ENCODE results near the gene TSNAXIP1. TPM values are rescaled to one million over a fixed set of nuclear protein-coding genes. Genes with fewer than 3 reads are reported as not detected.

Gene TSNAXIP1
- total RNA-seq, 1 donor from 2014 or later = 6.6 TPM

DNA sequence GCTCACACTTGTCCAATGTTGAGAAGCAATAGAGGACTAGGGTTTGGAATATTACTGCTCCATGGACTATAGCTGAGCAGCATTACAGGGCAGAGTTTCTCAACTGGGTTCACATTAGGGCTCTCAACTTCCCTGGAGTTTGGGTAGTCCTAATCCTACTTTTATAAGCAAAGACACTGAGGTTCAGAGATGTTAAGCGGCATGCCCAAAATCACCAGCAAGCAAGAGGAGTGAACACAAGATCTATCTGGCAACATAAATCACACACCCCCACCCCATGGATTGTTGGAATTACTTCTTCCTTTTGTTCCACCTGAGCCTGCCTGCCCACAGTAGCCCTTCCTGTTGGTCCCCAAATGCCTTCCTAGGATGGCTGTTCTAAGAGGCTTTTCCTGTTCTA, 5.2 kb downstream of the TSNAXIP1 start:
- no peak for DNase-seq (ENCODE audit: low read depth, low spot score)
- H3K4me3 Mint-ChIP-seq = no peak overlapping the region
- H3K27me3 Mint-ChIP-seq (ENCODE audit: low read depth) = no peaks in the 10 kb centered on the region
- H3K27ac Mint-ChIP-seq (ENCODE audit: unreplicated experiment) = no peak overlapping the region
- TF ChIP-seq, protein P1, sequence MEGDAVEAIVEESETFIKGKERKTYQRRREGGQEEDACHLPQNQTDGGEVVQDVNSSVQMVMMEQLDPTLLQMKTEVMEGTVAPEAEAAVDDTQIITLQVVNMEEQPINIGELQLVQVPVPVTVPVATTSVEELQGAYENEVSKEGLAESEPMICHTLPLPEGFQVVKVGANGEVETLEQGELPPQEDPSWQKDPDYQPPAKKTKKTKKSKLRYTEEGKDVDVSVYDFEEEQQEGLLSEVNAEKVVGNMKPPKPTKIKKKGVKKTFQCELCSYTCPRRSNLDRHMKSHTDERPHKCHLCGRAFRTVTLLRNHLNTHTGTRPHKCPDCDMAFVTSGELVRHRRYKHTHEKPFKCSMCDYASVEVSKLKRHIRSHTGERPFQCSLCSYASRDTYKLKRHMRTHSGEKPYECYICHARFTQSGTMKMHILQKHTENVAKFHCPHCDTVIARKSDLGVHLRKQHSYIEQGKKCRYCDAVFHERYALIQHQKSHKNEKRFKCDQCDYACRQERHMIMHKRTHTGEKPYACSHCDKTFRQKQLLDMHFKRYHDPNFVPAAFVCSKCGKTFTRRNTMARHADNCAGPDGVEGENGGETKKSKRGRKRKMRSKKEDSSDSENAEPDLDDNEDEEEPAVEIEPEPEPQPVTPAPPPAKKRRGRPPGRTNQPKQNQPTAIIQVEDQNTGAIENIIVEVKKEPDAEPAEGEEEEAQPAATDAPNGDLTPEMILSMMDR (conservative IDR thresholded peaks at IDR 0.05) = no peak
- H3K9me3 Mint-ChIP-seq = no peaks in the 10 kb centered on the region
- H3K4me1 Mint-ChIP-seq = peaks cover 13% of the 10 kb centered on the region
- no peaks in the 10 kb centered on the region for H3K36me3 Mint-ChIP-seq (ENCODE audit: low read depth)

DNA sequence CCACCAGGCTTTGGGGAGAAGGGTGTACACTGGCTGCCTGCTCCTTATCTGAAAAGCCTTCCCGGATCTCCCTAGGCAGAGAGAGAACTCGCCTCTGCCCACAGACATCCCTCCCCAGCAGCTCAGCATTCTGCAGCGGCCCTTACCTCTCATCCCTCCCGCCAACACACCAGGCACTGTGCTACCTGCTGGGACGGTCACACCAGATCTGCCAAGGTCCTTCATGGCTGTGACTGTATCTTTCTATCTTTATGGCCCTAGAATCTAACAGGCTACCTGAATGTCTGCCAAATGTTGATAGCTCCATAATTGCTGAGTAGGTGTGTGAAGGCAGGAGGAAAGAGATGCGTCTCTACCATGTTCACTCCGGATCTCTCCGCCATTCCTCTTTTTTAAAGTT, 7.9 kb downstream of the TSNAXIP1 start:
- TF ChIP-seq, protein P1 (conservative IDR thresholded peaks at IDR 0.05) = no peak
- Mint-ChIP-seq H3K4me1 (peaks cover 3% of the 10 kb centered on the region), H3K27ac (ENCODE audit: unreplicated experiment) (peak overlapping the region; percentile 43), H3K27me3 (ENCODE audit: low read depth) (no peaks in the 10 kb centered on the region), H3K4me3 (no peak overlapping the region), H3K9me3 (no peaks in the 10 kb centered on the region), H3K36me3 (ENCODE audit: low read depth) (no peaks in the 10 kb centered on the region)
- no peak for DNase-seq (ENCODE audit: low read depth, low spot score)

DNA sequence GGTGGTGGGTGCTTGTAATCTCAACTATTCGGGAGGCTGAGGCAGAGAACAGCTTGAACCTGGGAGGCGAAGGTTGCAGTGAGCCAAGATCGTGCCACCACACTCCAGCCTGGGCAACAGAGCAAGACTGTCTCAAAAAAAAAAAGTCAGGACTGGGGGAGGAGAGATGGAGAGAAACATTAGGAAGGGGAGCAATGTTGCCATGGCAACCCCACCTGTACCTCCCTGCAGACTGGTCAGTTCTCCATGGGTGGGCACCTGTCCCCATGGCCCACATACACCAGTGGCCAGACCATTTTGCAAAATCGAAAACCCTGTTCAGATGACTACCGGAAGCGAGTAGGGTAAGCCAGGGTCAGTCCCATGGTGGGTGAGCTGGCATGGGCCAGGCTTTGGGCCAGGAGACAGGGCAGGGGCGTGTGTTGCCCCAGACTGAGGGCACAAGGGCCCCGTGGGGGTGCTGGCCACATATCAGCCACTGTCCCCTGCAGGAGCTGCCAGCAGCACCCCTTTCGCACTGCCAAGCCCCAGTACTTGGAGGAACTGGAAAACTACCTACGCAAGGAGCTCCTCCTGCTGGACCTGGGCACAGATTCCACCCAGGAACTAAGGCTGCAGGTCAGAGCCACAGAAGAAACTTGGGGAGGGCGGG, 14.0 kb downstream of the TSNAXIP1 start:
- Mint-ChIP-seq H3K4me1 (peaks cover 3% of the 10 kb centered on the region), H3K36me3 (ENCODE audit: low read depth) (no peaks in the 10 kb centered on the region), H3K27ac (ENCODE audit: unreplicated experiment) (no peak overlapping the region), H3K4me3 (no peak overlapping the region), H3K9me3 (no peaks in the 10 kb centered on the region), H3K27me3 (ENCODE audit: low read depth) (no peaks in the 10 kb centered on the region)
- TF ChIP-seq, protein P1 (conservative IDR thresholded peaks at IDR 0.05) = no peak
- DNase-seq (ENCODE audit: low read depth, low spot score) = no peak

DNA sequence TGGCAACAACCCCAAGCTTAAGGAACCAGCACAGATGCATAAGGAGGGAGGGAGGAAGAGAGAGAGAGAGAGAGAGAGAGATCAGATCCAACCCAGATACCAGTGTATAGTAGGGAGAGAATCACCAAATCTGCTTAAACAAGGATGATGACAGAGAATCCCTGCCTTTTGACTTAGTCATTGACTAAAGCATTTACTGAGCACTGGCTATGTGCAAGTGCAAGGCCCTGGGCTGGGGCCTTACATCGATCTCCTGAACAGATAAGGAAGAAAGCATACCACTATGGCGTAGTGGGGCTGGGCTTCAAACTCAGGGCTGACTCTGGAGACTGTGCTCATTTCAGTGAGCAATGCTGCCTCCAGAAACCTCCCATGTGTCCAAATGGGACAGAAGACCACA, 15.8 kb downstream of the TSNAXIP1 start:
- H3K4me1 Mint-ChIP-seq = no peaks in the 10 kb centered on the region
- no peak overlapping the region for H3K27ac Mint-ChIP-seq (ENCODE audit: unreplicated experiment)
- TF ChIP-seq, protein P1 (conservative IDR thresholded peaks at IDR 0.05) = no peak
- H3K27me3 Mint-ChIP-seq (ENCODE audit: low read depth) = no peaks in the 10 kb centered on the region
- no peak for DNase-seq (ENCODE audit: low read depth, low spot score)
- no peak overlapping the region for H3K4me3 Mint-ChIP-seq
- H3K36me3 Mint-ChIP-seq (ENCODE audit: low read depth) = peaks cover 4% of the 10 kb centered on the region
- H3K9me3 Mint-ChIP-seq = no peaks in the 10 kb centered on the region

DNA sequence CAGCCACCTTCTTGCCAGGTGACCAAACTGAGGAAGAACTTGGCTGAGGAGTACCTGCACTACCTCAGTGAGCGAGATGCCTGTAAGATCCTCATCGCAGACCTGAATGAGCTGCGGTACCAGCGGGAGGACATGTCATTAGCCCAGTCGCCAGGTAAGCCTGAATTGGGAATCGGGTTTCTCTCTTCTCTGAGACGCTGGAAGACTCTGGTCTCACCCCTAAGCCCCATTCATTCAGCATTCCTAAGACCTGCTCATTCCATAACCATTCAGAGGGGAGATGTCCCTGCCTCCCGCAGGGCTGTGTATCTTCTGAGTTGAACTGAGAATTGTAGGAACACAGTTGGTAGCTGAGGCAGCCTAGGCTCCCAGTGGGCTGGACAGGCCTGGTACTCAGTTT, 18.4 kb downstream of the TSNAXIP1 start:
- Mint-ChIP-seq H3K4me3 (no peak overlapping the region), H3K36me3 (ENCODE audit: low read depth) (peaks cover 4% of the 10 kb centered on the region), H3K27me3 (ENCODE audit: low read depth) (no peaks in the 10 kb centered on the region), H3K27ac (ENCODE audit: unreplicated experiment) (no peak overlapping the region), H3K9me3 (no peaks in the 10 kb centered on the region), H3K4me1 (no peaks in the 10 kb centered on the region)
- DNase-seq (ENCODE audit: low read depth, low spot score) = no peak
- TF ChIP-seq, protein P1 (conservative IDR thresholded peaks at IDR 0.05) = no peak
